ENCODE measurements around the gene PDGFRA. TPM values are rescaled to one million over a fixed set of nuclear protein-coding genes. Genes with fewer than 3 reads are reported as not detected.

Gene PDGFRA
- total and polyA plus RNA-seq, 10 of the 15 experiments (the other 5 are each of a cell fraction or from before 2014, with no cell fraction given) = 0.01 to 0.28 (median 0.06) TPM; not detected in 5

GRCh38 chr4:54271464-54271863, 42.4 kb downstream of the PDGFRA start:
- H3K79me2 ChIP-seq (ENCODE audit: control insufficient read depth, insufficient read depth, low read length) = no peaks in the 10 kb centered on the region
- SMC1A ChIA-PET (ENCODE audit: uncharacterized antibody, unreplicated experiment) = no interaction called here
- FAIRE-seq (no peak), ATAC-seq (no peak), DNase-seq (ENCODE audit: low read depth, low spot score) (no peak)
- no peak overlapping the region for H3K4me3 ChIP-seq
- H3K9me3 ChIP-seq (replicated peaks; ENCODE audit: control insufficient read depth, insufficient read depth, low read length) = no peaks in the 10 kb centered on the region
- no peak overlapping the region for H2AFZ ChIP-seq (ENCODE audit: control insufficient read depth, low read depth, low read length)
- no peak overlapping the region for H3K4me2 ChIP-seq (ENCODE audit: control insufficient read depth, insufficient read depth)
- no peaks in the 10 kb centered on the region for H4K20me1 ChIP-seq (ENCODE audit: control insufficient read depth, insufficient read depth)
- TF ChIP-seq HDAC6 (IDR thresholded peaks at IDR 0.05; ENCODE audit: unreplicated experiment) = no peak
- TF ChIP-seq MAX (IDR thresholded peaks at IDR 0.05; ENCODE audit: low read depth, low read length) = no peak
- no peak for TF ChIP-seq EGR1 (IDR thresholded peaks at IDR 0.05; ENCODE audit: borderline replicate concordance in 1 of 2, low read depth in 2 of 2, low read length in 2 of 2)
- no peak for TF ChIP-seq ZBTB40 (IDR thresholded peaks at IDR 0.05; ENCODE audit: borderline replicate concordance)
- TF ChIP-seq SUPT20H (IDR thresholded peaks at IDR 0.05; ENCODE audit: borderline replicate concordance, control insufficient read depth, low read depth, low read length) = no peak
- no peak for TF ChIP-seq BCL11A (IDR thresholded peaks at IDR 0.05; ENCODE audit: low read depth, low read length)
- TF ChIP-seq NR2F1 (conservative IDR thresholded peaks at IDR 0.05) = no peak
- H3K9ac ChIP-seq (ENCODE audit: control insufficient read depth, insufficient read depth, low read length) = no peak overlapping the region
- no peaks in the 10 kb centered on the region for H3K4me1 ChIP-seq (ENCODE audit: control insufficient read depth, insufficient read depth, low read length)
- POLR2A ChIA-PET = no interaction called here
- no peaks in the 10 kb centered on the region for H3K36me3 ChIP-seq (ENCODE audit: control insufficient read depth in 2 of 2, insufficient read depth in 2 of 2, low read length in 1 of 2)
- RAD21 ChIA-PET (ENCODE audit: unreplicated experiment) = no interaction called here
- CTCF ChIA-PET = no interaction called here
- BruUV-seq (replicated peaks) = no TSS peak
- no peak overlapping the region for H3K27ac ChIP-seq (ENCODE audit: control insufficient read depth, insufficient read depth)
- H3K27me3 ChIP-seq (replicated peaks in 1 of 2; ENCODE audit: control insufficient read depth in 2 of 2, insufficient read depth in 2 of 2, low read length in 1 of 2) = no peaks in the 10 kb centered on the region
- intact Hi-C loops (cut with micrococcal nuclease; ENCODE audit: unreplicated experiment) (no loop called here), in situ Hi-C loops (cut with MboI) (no loop called here)
